ENCODE measurements around the gene ADIPOR2. TPM values are rescaled to one million over a fixed set of nuclear protein-coding genes. Genes with fewer than 3 reads are reported as not detected.
A peak's percentile ranks its signal among the peaks of the same experiment; 100 is the strongest.
"Not testable (repeated sequence)": the region's sequence is repeated elsewhere in the genome, so short reads cannot be mapped to it uniquely, and the experiment has no call there.

ADIPOR2 gene
- total RNA-seq, 1 experiment from 2014 or later = 23.0 TPM

DNA sequence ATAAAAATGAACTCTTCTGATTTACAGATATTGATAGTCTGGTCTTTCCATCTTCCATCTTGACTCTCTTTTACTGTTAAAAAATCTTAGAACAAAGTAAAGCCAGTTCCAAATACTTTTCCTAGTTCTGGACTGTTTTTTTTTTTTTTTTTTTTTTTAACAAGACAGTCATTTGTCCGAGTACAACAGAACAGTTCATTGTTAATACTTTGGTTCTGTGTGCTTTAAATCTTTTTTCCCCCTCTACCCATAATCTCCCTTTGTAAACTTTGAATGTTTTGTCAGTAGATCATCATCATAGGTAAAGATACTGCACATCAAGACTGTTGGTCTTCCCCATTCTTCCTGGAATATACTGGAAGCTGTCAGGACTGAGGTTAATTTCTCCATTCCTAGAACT is 38.0 kb downstream of the ADIPOR2 start:
- DNase-seq = no peak
- Histone ChIP-seq H3K36me3 (replicated peaks; ENCODE audit: control insufficient read depth, insufficient read depth, low read length) (no peaks in the 10 kb centered on the region), H3K4me3 (ENCODE audit: insufficient read depth, low read depth, low read length) (no peak overlapping the region)

DNA sequence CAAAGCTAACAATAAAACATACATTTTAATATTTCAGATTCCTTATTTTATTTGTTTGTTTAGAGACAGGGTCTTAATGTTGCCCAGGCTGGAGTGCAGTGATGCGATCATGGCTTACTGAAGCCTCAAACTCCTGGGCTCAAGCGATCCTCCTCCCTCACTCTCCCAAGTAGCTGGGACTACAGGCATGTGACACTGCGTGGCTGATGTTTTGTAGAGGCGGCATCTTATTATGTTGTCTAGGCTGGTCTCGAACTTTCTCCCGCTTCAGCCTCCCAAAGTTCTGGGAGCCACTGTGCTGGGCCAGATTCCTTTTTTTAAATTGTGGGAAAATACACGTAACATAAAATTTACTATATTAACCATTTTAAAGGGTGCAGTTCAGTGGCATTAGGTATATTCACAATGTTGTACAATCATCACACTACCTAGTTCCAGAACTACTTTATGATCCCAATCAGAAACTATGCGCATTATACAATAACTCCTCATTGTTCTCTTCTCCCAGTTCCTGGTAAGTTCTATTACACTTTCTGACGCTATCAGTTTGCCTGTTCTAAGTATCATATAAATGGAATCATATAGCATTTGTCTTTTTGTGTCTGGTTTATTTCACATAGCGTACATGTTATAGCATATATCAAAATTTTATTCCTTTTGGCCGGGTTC is 40.3 kb downstream of the ADIPOR2 start:
- Histone ChIP-seq H3K4me3 (ENCODE audit: insufficient read depth, low read depth, low read length) (no peak overlapping the region), H3K36me3 (replicated peaks; ENCODE audit: control insufficient read depth, insufficient read depth, low read length) (no peaks in the 10 kb centered on the region), H3K27me3 (ENCODE audit: control insufficient read depth, insufficient read depth, low read length) (no peaks in the 10 kb centered on the region)
- DNase-seq = no peak

More for the DNA sequence above, 38.0 kb downstream of the ADIPOR2 start:
- no peaks in the 10 kb centered on the region for H3K27me3 ChIP-seq (ENCODE audit: control insufficient read depth, insufficient read depth, low read length)

DNA sequence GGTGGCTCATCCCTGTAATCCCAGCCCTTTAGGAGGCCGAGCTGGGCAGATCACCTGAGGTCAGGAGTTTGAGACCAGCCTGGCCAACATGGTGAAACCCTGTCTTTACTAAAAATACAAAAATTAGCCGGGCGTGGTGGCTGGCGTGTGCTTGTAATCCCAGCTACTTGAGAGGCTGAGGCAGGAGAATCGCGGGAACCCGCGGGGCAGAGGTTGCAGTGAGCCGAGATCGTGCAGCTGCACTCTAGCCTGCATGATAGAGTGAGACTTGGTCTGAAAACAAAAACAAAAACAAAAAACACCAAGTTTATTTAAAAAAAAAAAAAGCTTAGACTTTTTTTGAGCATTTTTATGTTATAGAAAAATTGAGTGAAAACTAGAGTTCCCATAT is 40.8 kb downstream of the ADIPOR2 start:
- H3K36me3 ChIP-seq (replicated peaks; ENCODE audit: control insufficient read depth, insufficient read depth, low read length); DNase-seq; H3K27me3 ChIP-seq (ENCODE audit: control insufficient read depth, insufficient read depth, low read length); H3K4me3 ChIP-seq (ENCODE audit: insufficient read depth, low read depth, low read length): not testable (repeated sequence)

DNA sequence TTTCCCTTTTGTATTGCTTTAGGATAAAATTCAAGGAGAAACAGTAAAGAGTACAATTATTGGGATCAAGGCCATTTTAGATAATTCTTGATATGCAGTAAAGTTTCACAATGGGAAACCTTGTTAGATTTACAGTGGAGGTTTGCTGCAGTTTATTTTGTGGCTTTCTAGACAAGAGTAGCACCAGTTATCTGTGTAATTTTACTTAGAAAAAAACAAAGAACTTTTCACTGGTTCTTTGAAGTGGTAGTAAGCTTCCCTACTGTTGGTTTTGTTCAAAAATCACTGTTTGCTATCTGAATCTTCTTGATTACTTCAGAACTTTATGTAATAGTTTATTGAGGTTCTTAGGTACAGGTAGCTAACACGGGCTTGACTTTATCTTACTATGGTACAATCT is 42.0 kb downstream of the ADIPOR2 start:
- H3K4me3 ChIP-seq (ENCODE audit: insufficient read depth, low read depth, low read length) = no peak overlapping the region

DNA sequence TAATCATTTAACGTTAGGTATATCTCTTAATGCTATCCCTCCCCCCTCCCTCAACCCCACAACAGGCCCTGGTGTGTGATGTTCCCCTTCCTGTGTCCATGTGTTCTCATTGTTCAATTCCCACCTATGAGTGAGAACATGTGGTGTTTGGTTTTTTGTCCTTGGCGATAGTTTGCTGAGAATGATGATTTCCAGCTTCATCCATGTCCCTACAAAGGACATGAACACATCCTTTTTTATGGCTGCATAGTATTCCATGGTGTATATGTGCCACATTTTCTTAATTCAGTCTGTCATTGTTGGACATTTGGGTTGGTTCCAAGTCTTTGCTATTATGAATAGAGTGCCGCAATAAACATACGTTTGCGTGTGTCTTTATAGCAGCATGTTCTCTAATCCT is 42.8 kb downstream of the ADIPOR2 start:
- H3K36me3 ChIP-seq (replicated peaks; ENCODE audit: control insufficient read depth, insufficient read depth, low read length); H3K4me3 ChIP-seq (ENCODE audit: insufficient read depth, low read depth, low read length); DNase-seq; H3K27me3 ChIP-seq (ENCODE audit: control insufficient read depth, insufficient read depth, low read length): not testable (repeated sequence)

More for the DNA sequence above, 42.0 kb downstream of the ADIPOR2 start:
- no peak for DNase-seq
- Histone ChIP-seq H3K36me3 (replicated peaks; ENCODE audit: control insufficient read depth, insufficient read depth, low read length) (no peaks in the 10 kb centered on the region), H3K27me3 (ENCODE audit: control insufficient read depth, insufficient read depth, low read length) (no peaks in the 10 kb centered on the region)

DNA sequence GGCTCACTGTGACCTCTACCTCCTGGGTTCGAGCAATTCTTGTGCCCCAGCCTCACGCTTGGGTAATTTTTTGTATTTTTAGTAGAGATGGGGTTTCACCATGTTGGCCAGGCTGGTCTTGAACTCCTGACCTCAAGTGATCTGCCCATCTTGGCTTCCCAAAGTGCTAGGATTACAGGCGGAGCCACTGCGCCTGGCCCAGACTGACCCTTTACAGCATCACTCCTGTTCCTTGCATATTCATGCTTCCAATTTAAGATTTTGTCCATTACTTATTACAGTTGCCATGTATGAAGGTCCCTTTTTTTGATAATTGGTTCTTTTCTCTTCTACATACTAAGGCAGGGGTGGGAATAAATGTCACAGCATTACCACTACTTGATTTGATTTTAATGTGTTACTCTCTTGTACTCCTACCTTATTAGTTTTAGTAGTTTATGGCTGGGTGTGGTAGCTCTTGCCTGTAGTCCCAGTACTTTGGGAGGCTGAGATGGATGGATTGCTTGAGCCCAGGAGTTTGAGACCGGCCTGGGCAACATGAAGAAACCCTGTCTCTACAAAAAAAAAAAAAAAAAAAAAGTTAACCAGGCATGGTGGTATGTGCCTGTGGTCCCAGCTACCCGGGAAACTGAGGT is 46.9 kb downstream of the ADIPOR2 start:
- H3K36me3 ChIP-seq (replicated peaks; ENCODE audit: control insufficient read depth, insufficient read depth, low read length) = no peaks in the 10 kb centered on the region
- no peaks in the 10 kb centered on the region for H3K27me3 ChIP-seq (ENCODE audit: control insufficient read depth, insufficient read depth, low read length)
- no peak overlapping the region for H3K4me3 ChIP-seq (ENCODE audit: insufficient read depth, low read depth, low read length)
- no peak for DNase-seq

DNA sequence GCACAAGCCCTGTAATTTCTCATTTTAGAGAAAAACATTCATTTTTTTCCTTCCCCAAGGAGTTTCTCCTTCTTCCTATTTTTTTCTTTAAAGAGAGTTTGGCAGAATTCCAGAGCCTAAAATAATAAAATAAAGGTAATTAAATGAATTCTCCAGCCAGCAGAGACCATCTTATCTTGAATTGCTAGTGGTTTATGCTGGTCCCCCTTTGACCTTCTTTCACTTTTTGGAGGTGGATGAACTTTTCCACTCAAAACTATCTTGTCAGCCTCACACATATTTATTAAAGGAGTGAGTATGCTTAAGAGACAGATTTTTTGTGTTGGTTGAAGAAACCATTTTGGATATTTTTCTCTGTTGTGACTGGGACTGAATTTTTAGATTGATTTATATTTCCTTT is 47.6 kb downstream of the ADIPOR2 start:
- Histone ChIP-seq H3K27me3 (ENCODE audit: control insufficient read depth, insufficient read depth, low read length) (no peaks in the 10 kb centered on the region), H3K36me3 (replicated peaks; ENCODE audit: control insufficient read depth, insufficient read depth, low read length) (no peaks in the 10 kb centered on the region), H3K4me3 (ENCODE audit: insufficient read depth, low read depth, low read length) (no peak overlapping the region)
- no peak for DNase-seq

DNA sequence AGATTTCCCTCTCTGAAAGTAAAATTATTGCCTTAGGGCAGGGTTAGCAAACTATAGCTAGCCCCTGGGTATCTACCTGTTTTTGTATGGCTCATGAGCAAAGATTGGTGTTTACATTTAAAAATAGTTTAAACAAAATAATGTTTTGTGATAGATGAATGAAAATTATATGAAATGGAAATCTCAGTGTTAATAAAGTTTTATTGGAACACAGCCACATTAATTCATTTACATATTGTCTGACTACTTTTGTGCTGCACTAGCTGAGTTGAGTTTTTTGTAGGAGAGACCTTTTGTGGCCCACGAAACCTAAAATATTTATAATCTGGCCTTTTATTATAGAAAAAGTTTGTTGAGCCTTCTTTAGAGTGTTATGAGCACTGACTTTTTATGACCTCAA is 48.5 kb downstream of the ADIPOR2 start:
- Histone ChIP-seq H3K36me3 (replicated peaks; ENCODE audit: control insufficient read depth, insufficient read depth, low read length) (no peaks in the 10 kb centered on the region), H3K27me3 (ENCODE audit: control insufficient read depth, insufficient read depth, low read length) (no peaks in the 10 kb centered on the region), H3K4me3 (ENCODE audit: insufficient read depth, low read depth, low read length) (no peak overlapping the region)
- DNase-seq = no peak

DNA sequence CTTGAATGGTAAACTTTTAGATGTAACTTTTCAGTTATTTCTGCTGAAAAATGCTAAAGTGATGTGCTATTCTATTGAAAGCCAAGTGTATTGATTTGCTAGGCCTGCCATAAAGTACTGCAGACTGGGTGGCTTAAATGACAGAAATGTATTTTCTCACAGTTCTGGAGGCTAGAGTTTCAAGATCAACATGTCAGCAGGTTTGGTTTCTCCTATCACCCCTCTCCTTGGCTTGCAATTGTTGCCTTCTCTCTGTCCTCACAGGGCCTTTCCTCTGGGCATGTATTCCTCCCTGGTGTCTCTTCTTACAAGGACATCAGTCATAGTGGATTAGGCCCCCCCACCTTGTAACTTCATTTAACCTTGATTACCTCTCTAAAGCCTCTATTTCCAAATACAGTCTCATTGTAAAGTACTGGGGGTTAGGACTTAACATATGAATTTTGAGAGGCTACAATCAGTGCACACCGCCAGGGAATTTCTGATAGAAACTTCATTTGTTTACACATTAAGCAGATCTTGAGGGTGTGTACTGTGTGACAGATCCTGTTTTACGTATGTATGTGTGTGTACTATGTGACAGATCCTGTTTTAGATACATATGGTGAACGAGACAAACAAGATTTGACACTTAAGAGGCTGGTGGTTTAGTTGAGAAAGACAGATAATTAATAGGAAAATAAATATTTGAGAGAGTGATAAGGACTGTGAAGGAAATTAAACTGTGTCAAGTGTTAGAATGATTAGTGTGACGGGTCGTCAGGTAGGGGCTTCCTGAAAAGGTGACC is 49.5 kb downstream of the ADIPOR2 start:
- no peaks in the 10 kb centered on the region for H3K36me3 ChIP-seq (replicated peaks; ENCODE audit: control insufficient read depth, insufficient read depth, low read length)
- H3K4me3 ChIP-seq (ENCODE audit: insufficient read depth, low read depth, low read length) = no peak overlapping the region
- no peaks in the 10 kb centered on the region for H3K27me3 ChIP-seq (ENCODE audit: control insufficient read depth, insufficient read depth, low read length)
- no peak for DNase-seq

DNA sequence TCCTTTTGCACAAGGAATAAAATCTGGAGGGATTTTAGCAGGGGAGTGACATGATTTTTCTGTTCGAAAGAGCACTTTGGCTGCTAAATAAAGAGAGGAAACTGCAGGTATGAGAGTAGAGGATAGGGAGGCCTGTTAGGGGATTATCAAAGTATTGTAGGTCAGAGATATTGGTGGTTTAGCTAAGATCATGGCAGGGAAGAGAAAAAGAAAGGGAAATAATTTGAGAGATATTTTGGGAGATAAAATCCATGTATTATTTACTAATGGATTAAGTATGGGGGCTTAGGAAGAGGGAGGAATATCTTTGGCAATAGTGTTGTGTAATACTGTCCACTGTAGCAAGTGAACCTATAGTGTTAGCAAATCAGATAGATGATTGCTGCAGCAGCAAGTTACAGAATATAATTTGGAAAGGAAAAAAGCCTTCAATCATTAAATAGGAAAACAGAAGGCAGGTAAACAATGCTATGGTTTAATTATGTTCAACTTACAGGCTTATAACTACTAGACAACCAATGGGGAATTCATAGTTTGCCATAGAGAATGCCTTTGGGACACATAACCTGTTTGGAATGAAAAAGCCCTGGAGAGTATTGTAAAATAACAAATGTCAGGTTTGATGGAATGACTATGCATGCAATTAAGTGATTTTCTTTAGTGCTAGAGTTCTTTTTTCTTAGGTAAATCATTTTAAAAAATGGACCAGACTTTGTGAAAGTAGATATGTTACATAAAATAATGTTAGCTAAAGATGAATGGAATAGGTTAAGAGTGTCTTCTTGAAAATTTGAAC is 50.5 kb downstream of the ADIPOR2 start:
- DNase-seq = no peak
- no peak overlapping the region for H3K4me3 ChIP-seq (ENCODE audit: insufficient read depth, low read depth, low read length)

DNA sequence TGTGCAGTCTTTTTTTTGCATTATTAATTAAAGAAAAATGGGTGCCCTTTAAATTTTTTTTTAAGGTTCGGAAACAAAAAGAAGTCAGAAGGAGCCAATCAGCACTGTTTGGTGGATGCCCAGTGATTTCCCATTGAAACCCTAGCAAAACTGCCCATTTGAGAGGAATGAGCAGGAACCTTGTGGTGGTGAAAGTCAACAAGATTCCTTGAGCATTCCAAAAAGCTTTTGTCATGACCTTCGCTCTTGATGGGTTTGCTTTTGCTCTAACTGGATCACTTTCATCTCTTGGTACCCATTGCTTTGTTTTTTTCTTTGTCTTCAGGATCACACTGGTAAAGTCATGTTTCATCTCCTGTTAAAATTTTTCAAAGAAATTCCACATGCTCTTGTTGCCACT is 54.1 kb downstream of the ADIPOR2 start:
- H3K4me3 ChIP-seq (ENCODE audit: insufficient read depth, low read depth, low read length) = no peak overlapping the region
- peak; percentile 8 for DNase-seq
- no peaks in the 10 kb centered on the region for H3K27me3 ChIP-seq (ENCODE audit: control insufficient read depth, insufficient read depth, low read length)
- no peaks in the 10 kb centered on the region for H3K36me3 ChIP-seq (replicated peaks; ENCODE audit: control insufficient read depth, insufficient read depth, low read length)

More for the DNA sequence above, 50.5 kb downstream of the ADIPOR2 start:
- H3K36me3 ChIP-seq (replicated peaks; ENCODE audit: control insufficient read depth, insufficient read depth, low read length) = no peaks in the 10 kb centered on the region
- H3K27me3 ChIP-seq (ENCODE audit: control insufficient read depth, insufficient read depth, low read length) = no peaks in the 10 kb centered on the region

DNA sequence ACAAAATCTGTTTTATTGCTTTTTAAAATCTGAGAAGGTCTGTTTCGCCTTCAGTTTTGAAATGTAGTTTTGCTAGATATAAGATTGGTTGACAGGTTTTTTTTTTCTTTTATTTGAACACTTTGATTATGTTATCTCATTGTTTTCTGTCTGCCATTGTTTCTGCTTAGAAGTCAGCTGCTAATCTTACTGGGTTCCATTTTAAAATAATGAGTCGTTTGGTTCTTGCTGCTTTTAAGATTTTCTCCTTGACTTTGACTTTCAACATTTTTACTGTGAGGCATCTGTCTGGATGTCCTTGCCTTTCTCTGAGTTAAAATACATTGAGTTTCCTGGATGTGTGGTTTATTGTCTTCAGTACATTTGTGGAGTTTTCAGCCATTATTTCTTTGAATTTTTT is 56.7 kb downstream of the ADIPOR2 start:
- Histone ChIP-seq H3K27me3 (ENCODE audit: control insufficient read depth, insufficient read depth, low read length) (no peaks in the 10 kb centered on the region), H3K4me3 (ENCODE audit: insufficient read depth, low read depth, low read length) (no peak overlapping the region), H3K36me3 (replicated peaks; ENCODE audit: control insufficient read depth, insufficient read depth, low read length) (no peaks in the 10 kb centered on the region)
- DNase-seq = no peak

DNA sequence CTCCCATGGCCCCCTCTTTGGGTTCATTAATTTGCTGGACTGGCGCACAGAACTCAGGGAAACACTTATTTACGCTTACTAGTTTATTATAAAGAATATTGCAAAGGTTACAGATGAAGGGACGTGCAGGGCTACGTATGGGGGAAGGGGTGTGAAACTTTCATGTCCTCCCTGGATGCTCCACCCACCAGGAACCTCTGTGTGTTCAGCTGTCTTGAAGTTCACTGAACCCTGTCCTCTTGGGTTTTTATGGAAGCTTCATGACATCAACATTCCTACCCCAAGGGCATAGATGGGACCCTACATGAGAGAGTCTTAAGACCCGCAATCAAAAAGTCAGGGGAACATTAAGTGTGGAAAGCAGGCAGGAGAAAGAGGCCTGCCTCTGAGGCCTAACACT is 58.1 kb downstream of the ADIPOR2 start:
- DNase-seq = no peak
- no peaks in the 10 kb centered on the region for H3K27me3 ChIP-seq (ENCODE audit: control insufficient read depth, insufficient read depth, low read length)
- H3K4me3 ChIP-seq (ENCODE audit: insufficient read depth, low read depth, low read length) = no peak overlapping the region

DNA sequence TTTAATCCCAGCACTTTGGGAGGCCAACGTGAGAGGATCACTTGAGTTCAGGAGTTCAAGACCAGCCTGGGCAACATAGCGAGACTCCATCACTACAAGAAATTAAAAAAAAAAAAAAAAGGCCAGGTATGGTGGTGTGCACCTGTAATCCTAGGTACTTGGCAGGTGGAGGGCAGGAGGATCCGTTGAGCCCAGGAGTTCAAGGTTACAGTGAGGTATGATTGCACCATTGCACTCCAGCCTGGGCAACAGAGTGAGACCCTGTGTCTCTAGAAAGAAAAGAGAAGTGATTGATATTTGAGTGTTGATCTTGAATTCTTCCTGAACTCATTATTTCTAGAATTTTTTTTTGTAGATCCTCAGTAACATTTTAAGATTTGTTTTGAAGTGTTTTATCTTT is 59.4 kb downstream of the ADIPOR2 start:
- Histone ChIP-seq H3K4me3 (ENCODE audit: insufficient read depth, low read depth, low read length) (no peak overlapping the region), H3K36me3 (replicated peaks; ENCODE audit: control insufficient read depth, insufficient read depth, low read length) (no peaks in the 10 kb centered on the region), H3K27me3 (ENCODE audit: control insufficient read depth, insufficient read depth, low read length) (no peaks in the 10 kb centered on the region)
- DNase-seq = no peak

More for the DNA sequence above, 58.1 kb downstream of the ADIPOR2 start:
- H3K36me3 ChIP-seq (replicated peaks; ENCODE audit: control insufficient read depth, insufficient read depth, low read length) = no peaks in the 10 kb centered on the region
